ENCODE measurements around the gene TNFSF10.
A peak's percentile ranks its signal among the peaks of the same experiment; 100 is the strongest.

Gene TNFSF10

GRCh38 chr3:172516318-172517214, 6.7 kb downstream of the TNFSF10 start:
- peak; percentile 62 for DNase-seq

- DNase-seq = no peak
Measured at GRCh38 chr3:172515130-172515918, 7.9 kb downstream of the TNFSF10 start.

- no peak for DNase-seq
Measured at GRCh38 chr3:172514678-172515077, 8.6 kb downstream of the TNFSF10 start.

GRCh38 chr3:172513488-172513887, 9.7 kb downstream of the TNFSF10 start:
- DNase-seq = no peak

GRCh38 chr3:172511783-172512762, 11.2 kb downstream of the TNFSF10 start:
- DNase-seq = peak; percentile 25

GRCh38 chr3:172506094-172506493, 17.1 kb downstream of the TNFSF10 start:
- no peak for DNase-seq

- DNase-seq = no peak
Measured at GRCh38 chr3:172501540-172501939, 21.7 kb downstream of the TNFSF10 start.

- DNase-seq = peak; percentile 60
Measured at GRCh38 chr3:172490198-172490669, 33.0 kb downstream of the TNFSF10 start.

- DNase-seq = no peak
Measured at GRCh38 chr3:172478116-172478515, 45.1 kb downstream of the TNFSF10 start.

- DNase-seq = no peak
Measured at GRCh38 chr3:172476347-172476746, 46.9 kb downstream of the TNFSF10 start.

GRCh38 chr3:172475703-172476102, 47.5 kb downstream of the TNFSF10 start:
- no peak for DNase-seq

- DNase-seq = no peak
Measured at GRCh38 chr3:172471903-172472302, 51.3 kb downstream of the TNFSF10 start.

GRCh38 chr3:172470588-172470987, 52.6 kb downstream of the TNFSF10 start:
- no peak for DNase-seq

- DNase-seq = peak; percentile 23
Measured at GRCh38 chr3:172467170-172467824, 55.9 kb downstream of the TNFSF10 start.

- no peak for DNase-seq
Measured at GRCh38 chr3:172466553-172467130, 56.6 kb downstream of the TNFSF10 start.

GRCh38 chr3:172465281-172465680, 57.9 kb downstream of the TNFSF10 start:
- no peak for DNase-seq

GRCh38 chr3:172464306-172464705, 58.9 kb downstream of the TNFSF10 start:
- no peak for DNase-seq

- peak; percentile 17 for DNase-seq
Measured at GRCh38 chr3:172461530-172462138, 61.6 kb downstream of the TNFSF10 start.

GRCh38 chr3:172456404-172456803, 66.8 kb downstream of the TNFSF10 start:
- DNase-seq = no peak
